Lung (tissue), 11 donors: ENCODE data around the gene C17orf114.

Experiments
- ATAC-seq: fragments of 200-7000 bp; cut with Tn5 transposase; one replicate; pipeline ENCODE4 v1.9.1; 2020; ENCODE audit warnings: moderate number of reproducible peaks; ENCODE audit not compliant: insufficient read depth, low FRiP score
- DNase-seq, 3 donors: peaks; one replicate each; pipeline ENCODE4 v3.0.0-alpha.2; 2013 to 2017
- H3K27ac ChIP-seq, 2 donors: one replicate each; pipeline ENCODE4 v1.5.1; 2013; ENCODE audit warnings: mild to moderate bottlenecking in 2 of 2, moderate library complexity in 2 of 2, control low read depth in 1 of 2, inconsistent platforms in 1 of 2, low read depth in 1 of 2, low read length in 1 of 2
- H3K27me3 ChIP-seq, 3 donors: one replicate each; pipeline ENCODE4 v1.5.1; 2013; ENCODE audit warnings: low read length in 2 of 3; ENCODE audit not compliant: control insufficient read depth in 3 of 3, insufficient read depth in 3 of 3
- H3K36me3 ChIP-seq, 4 donors: one replicate each; pipeline ENCODE4 v1.5.1; 2013; ENCODE audit warnings: low read length in 4 of 4, mild to moderate bottlenecking in 1 of 4, moderate library complexity in 1 of 4; ENCODE audit not compliant: control insufficient read depth in 4 of 4, insufficient read depth in 4 of 4
- H3K4me1 ChIP-seq, 5 donors: one replicate each; pipeline ENCODE4 v1.5.1; 2013; ENCODE audit warnings: low read length in 5 of 5, mild to moderate bottlenecking in 2 of 5, moderate library complexity in 1 of 5; ENCODE audit not compliant: control insufficient read depth in 5 of 5, insufficient read depth in 5 of 5
- H3K4me3 ChIP-seq: one replicate; pipeline ENCODE4 v1.5.1; 2013; ENCODE audit warnings: mild to moderate bottlenecking, control low read depth, moderate library complexity
- H3K9ac ChIP-seq, 2 donors: one replicate each; pipeline ENCODE4 v1.5.1; 2013; ENCODE audit warnings: low read length in 2 of 2, control low read depth in 1 of 2; ENCODE audit not compliant: insufficient read depth in 1 of 2
- H3K9me3 ChIP-seq, 4 donors: one replicate each; pipeline ENCODE4 v1.5.1; 2013; ENCODE audit warnings: low read length in 3 of 4, mild to moderate bottlenecking in 1 of 4, moderate library complexity in 1 of 4; ENCODE audit not compliant: control insufficient read depth in 4 of 4, insufficient read depth in 3 of 4
- WGBS, 2 donors: extraction: QIAGEN DNeasy Blood & Tissue Kit; methylation state at CpG; one replicate each; pipeline ENCODE4 v1.1.7; 2013; 5-methylcytosine and 5-hydroxymethylcytosine counted together
- TF ChIP-seq, protein P1 (sequence below): IDR thresholded peaks from 2 replicates; pipeline ENCODE4 v1.5.1; 2012; ENCODE audit warnings: mild to moderate bottlenecking; ENCODE audit errors: control extremely low read depth, extremely low read depth
- donor health status: control.
- donor health status: control.
- donor health status: Bipolar disorder and iron deficiency.
- donor health status: healthy.
- donor health status: DM: yes; HTN: yes; CAD: no.

The C17orf114 gene

DNA sequence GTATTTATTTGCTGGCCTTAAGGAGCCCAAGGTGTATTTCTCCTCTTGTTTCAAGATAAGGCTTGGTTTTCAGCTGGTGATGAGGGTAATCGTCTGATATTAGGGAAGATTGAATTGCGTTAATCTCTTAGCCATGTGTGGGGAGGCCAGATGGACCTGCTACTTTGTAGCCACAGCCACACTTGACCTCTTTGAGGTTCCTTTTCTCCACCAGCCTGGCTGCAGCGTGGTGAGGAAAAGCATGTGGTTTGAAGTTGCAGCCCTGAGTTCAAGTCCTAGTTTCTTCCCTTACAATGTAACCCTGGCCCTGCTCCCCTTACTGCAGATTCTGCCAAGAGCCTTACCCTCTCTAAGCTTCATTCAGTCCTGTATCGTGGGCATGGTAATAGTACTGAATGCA, 34.1 kb upstream of the C17orf114 start:
- H3K27me3 ChIP-seq = no peaks in the 10 kb centered on the region
- no peak for DNase-seq
- TF ChIP-seq, protein P1, sequence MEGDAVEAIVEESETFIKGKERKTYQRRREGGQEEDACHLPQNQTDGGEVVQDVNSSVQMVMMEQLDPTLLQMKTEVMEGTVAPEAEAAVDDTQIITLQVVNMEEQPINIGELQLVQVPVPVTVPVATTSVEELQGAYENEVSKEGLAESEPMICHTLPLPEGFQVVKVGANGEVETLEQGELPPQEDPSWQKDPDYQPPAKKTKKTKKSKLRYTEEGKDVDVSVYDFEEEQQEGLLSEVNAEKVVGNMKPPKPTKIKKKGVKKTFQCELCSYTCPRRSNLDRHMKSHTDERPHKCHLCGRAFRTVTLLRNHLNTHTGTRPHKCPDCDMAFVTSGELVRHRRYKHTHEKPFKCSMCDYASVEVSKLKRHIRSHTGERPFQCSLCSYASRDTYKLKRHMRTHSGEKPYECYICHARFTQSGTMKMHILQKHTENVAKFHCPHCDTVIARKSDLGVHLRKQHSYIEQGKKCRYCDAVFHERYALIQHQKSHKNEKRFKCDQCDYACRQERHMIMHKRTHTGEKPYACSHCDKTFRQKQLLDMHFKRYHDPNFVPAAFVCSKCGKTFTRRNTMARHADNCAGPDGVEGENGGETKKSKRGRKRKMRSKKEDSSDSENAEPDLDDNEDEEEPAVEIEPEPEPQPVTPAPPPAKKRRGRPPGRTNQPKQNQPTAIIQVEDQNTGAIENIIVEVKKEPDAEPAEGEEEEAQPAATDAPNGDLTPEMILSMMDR = no peak
- H3K9ac ChIP-seq = no peak overlapping the region
- WGBS, 2 donors = 58 to 72% methylated on average over 4 of the region's 4 CpGs
- H3K4me3 ChIP-seq = no peak overlapping the region
- peak overlapping the region in 1 of 2 donors; percentile 62 for H3K27ac ChIP-seq
- H3K36me3 ChIP-seq = no peaks in the 10 kb centered on the region
- H3K4me1 ChIP-seq = peaks cover 15 to 42% (median 20%) of the 10 kb centered on the region in 5 donors
- H3K9me3 ChIP-seq = no peaks in the 10 kb centered on the region
- ATAC-seq = no peak

- WGBS, 2 donors = 61 to 77% methylated on average over 4 of the region's 4 CpGs
- Histone ChIP-seq H3K27ac (peak overlapping the region in 1 of 2 donors; percentile 84), H3K4me3 (no peak overlapping the region), H3K4me1 (peaks cover 10 to 42% (median 15%) of the 10 kb centered on the region in 5 donors), H3K9me3 (no peaks in the 10 kb centered on the region), H3K27me3 (no peaks in the 10 kb centered on the region), H3K36me3 (no peaks in the 10 kb centered on the region), H3K9ac (peak overlapping the region in 1 of 2 donors; percentile 61)
- DNase-seq (no peak), ATAC-seq (no peak)
- TF ChIP-seq, protein P1 = no peak
Measured at GRCh38 chr17:4834681-4835020, 32.5 kb upstream of the C17orf114 start.

DNA sequence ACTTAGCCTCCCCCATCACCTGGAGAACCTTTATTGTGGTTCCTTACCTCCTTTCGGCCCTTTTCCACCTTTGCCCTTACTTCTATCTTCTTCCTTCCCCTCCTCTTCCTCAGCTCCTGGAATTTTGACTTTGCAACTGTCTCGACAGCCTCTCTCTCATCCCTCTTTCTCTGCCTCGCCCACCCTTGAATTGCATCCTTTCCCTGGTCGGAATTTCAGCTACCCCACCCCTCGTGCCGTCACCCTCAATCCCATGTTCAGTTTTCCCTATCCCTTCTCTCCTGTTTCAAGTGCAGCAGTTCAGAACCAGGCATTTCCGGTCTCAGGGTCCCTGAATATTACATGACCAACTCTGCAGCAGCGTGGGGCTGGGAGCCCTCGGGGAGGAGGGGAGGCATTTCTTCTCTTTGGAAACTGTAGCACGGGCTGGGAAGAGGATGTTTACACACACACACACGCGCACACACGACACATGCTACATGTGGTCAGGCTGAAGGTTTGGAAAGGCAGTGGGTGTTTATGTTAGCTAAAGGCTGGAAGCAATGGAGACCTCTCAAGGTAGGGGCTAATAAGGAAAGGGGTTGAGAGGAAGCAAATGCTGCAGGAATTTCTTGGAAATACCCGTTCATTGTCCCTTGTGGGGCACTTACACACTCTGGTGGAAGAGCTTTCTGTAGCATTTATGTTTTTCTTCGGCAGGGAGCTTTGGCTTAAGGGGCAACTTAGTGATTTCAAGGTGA, 32.0 kb upstream of the C17orf114 start:
- peaks cover 8 to 42% (median 15%) of the 10 kb centered on the region in 5 donors for H3K4me1 ChIP-seq
- H3K9ac ChIP-seq = peak overlapping the region; percentile 61 to 65
- H3K27ac ChIP-seq = peak overlapping the region; percentile 38 to 84
- H3K27me3 ChIP-seq = no peaks in the 10 kb centered on the region
- no peaks in the 10 kb centered on the region for H3K36me3 ChIP-seq
- no peak for ATAC-seq
- H3K4me3 ChIP-seq = peak overlapping the region; percentile 72
- no peaks in the 10 kb centered on the region for H3K9me3 ChIP-seq
- TF ChIP-seq, protein P1 = no peak
- peak; percentile 79 to 89 (median 86) for DNase-seq
- 5 to 8% methylated on average over 15 of the region's 15 CpGs for WGBS, 2 donors
